ENCODE data around the gene ASAP2.

DNA sequence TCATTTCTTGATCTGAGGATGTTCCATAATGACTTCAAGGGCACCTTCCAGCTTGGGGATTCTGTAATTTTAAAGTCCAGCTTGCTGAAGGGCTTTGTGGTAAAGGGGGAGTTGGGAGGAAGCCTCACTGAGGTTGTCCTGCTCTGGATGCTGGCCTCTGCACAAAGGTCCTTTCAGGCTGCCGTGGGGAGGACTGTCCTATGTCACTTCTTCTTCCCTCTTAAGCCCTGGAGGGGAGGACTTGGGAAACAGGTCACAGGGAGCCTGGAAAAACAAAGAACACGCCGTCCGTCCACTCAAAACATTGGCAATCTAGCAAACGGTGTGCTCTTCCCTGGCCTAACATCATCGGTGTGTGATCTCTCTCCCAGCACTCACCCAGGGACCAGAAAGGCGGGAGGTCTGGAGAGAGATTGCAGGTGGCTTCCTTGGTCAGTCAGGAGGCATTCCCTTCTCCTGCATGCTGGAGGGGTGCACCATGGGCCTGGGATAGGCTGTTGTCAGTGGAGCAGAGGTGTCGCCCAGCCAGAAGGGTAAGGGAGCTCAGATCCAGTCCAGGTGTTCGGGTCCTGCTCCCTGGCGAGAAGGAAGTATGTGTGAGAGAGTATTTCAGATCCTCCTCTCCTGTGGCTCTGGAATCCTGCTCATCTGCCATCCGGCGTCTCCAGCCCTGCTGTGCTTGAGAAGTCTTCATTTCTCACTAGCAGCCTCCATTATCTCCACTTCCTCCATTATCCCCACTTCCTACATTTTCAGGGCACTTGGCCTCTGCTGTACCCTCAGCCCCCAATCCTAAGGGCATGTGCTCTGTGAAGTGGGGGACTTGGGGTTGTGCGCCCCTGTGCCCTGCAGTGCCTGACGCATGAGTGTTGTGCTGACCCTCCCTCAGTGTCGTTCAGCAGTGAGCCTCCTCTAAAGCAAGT lies 20.1 kb downstream of the ASAP2 start:
- TF ChIP-seq, protein P1, sequence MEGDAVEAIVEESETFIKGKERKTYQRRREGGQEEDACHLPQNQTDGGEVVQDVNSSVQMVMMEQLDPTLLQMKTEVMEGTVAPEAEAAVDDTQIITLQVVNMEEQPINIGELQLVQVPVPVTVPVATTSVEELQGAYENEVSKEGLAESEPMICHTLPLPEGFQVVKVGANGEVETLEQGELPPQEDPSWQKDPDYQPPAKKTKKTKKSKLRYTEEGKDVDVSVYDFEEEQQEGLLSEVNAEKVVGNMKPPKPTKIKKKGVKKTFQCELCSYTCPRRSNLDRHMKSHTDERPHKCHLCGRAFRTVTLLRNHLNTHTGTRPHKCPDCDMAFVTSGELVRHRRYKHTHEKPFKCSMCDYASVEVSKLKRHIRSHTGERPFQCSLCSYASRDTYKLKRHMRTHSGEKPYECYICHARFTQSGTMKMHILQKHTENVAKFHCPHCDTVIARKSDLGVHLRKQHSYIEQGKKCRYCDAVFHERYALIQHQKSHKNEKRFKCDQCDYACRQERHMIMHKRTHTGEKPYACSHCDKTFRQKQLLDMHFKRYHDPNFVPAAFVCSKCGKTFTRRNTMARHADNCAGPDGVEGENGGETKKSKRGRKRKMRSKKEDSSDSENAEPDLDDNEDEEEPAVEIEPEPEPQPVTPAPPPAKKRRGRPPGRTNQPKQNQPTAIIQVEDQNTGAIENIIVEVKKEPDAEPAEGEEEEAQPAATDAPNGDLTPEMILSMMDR (conservative IDR thresholded peaks at IDR 0.05; ENCODE audit: low read length) = no peak
- no peak for TF ChIP-seq EZH2phosphoT487 (IDR thresholded peaks at IDR 0.05; ENCODE audit: borderline replicate concordance, low read depth, low read length)
